Measurements from ENCODE around the gene TAP2. TPM values are rescaled to one million over a fixed set of nuclear protein-coding genes. Genes with fewer than 3 reads are reported as not detected.

Gene TAP2
- total and polyA plus RNA-seq, 2 of the 13 experiments (the other 11 are each of a cell fraction or from before 2014, with no cell fraction given) = 10.3 to 17.6 TPM

DNA sequence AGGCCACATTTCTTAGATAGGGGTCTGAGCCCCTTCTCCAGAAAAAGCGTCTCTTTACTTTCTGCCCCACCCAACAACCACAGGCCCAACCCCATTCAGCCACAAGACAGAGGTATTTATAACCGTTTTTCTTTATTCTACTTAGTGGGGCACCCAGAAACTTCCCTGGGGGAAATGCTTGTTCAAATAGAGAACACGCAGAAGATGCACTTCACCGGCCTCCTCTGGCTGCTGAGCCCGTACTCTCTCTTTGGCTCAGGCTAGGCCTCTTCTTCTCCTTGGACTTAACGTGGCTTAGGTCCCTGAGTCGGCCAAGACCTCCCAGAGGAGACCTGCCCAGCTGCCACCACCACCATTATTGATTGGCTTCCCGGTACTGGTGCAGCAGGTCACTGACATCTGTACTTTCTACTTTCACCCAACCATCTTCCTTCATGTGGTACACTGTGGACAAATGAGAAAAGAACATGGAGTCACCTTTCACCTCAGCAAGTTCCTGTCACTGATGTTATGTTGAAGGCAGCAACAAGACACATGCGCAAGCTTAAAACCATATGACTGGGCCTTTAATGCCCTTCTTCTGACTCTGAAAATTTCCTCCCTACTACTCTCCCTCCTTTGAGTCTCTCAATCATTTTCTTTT, 2.2 kb upstream of the TAP2 start (continued):
- TF ChIP-seq, protein P1, sequence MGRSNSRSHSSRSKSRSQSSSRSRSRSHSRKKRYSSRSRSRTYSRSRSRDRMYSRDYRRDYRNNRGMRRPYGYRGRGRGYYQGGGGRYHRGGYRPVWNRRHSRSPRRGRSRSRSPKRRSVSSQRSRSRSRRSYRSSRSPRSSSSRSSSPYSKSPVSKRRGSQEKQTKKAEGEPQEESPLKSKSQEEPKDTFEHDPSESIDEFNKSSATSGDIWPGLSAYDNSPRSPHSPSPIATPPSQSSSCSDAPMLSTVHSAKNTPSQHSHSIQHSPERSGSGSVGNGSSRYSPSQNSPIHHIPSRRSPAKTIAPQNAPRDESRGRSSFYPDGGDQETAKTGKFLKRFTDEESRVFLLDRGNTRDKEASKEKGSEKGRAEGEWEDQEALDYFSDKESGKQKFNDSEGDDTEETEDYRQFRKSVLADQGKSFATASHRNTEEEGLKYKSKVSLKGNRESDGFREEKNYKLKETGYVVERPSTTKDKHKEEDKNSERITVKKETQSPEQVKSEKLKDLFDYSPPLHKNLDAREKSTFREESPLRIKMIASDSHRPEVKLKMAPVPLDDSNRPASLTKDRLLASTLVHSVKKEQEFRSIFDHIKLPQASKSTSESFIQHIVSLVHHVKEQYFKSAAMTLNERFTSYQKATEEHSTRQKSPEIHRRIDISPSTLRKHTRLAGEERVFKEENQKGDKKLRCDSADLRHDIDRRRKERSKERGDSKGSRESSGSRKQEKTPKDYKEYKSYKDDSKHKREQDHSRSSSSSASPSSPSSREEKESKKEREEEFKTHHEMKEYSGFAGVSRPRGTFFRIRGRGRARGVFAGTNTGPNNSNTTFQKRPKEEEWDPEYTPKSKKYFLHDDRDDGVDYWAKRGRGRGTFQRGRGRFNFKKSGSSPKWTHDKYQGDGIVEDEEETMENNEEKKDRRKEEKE (IDR thresholded peaks at IDR 0.05) = no peak
- TF ChIP-seq RFXANK (CRISPR knock-in tag; IDR thresholded peaks at IDR 0.05) = no peak

DNA sequence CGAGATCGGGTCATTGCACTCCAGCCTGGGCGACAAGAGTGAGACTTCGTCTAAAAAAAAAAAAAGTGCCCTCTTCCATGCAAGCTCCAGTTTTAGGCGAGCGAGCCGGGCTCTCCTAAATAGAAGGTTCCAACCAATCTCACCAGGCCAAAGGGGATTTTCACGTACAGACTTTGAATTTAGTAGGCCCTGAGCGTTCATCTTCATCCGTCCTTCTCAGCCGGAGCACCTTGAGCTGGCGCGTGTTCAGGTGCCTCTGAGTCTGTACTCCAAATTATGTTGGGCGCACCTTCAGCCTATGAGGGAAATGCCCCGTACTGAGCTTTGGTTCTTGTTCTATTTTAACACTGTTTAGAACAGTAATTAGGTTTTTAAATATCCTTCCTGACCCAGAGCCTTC, 817 bp upstream of the TAP2 start:
- intact Hi-C loops (cut with micrococcal nuclease; ENCODE audit: unreplicated experiment) = no loop called here
- FAIRE-seq (no peak), DNase-seq (ENCODE audit: low spot score) (no peak), ATAC-seq (no peak)
- Histone ChIP-seq H3K27me3 (ENCODE audit: control insufficient read depth in 1 of 2, insufficient read depth in 2 of 2, low read length in 2 of 2) (no peaks in the 10 kb centered on the region; a peak in 1 of 5 replicates), H3K79me2 (ENCODE audit: insufficient read depth, low read length) (peaks cover 4% of the 10 kb centered on the region), H2AFZ (ENCODE audit: low read length) (no peak overlapping the region), H3K9ac (ENCODE audit: insufficient read depth, low read depth, low read length) (no peak overlapping the region), H3K36me3 (replicated peaks in 1 of 2; ENCODE audit: control insufficient read depth in 1 of 2, insufficient read depth in 2 of 2, low read length in 2 of 2) (peaks cover 2 to 7% of the 10 kb centered on the region in 2 experiments; a peak in 2 of 5 replicates), H3K27ac (ENCODE audit: extremely low read length, insufficient read depth, low read length) (no peak overlapping the region), H3K9me3 (ENCODE audit: low read length) (no peaks in the 10 kb centered on the region), H4K20me1 (ENCODE audit: insufficient read depth, low read length) (no peaks in the 10 kb centered on the region), H3K4me3 (replicated peaks in 1 of 3; ENCODE audit: insufficient read depth in 1 of 3, low read depth in 2 of 3, low read length in 3 of 3) (no peak overlapping the region), H3K4me2 (ENCODE audit: low read depth, low read length) (no peak overlapping the region), H3K4me1 (ENCODE audit: insufficient read depth, low read length) (peaks cover 26% of the 10 kb centered on the region)
- CTCF ChIA-PET (ENCODE audit: low intra/inter-chr PET ratio, low total read pairs) = interaction anchor here (2.9 to 3.1 kb wide), 2 partner anchors 15 to 29 kb away, joined by 39 to 65 read pairs; partner anchors contain the start of genes PSMB9 and TAP1
- WGBS (ENCODE audit: low lambda C conversion rate) = 85% methylated on average over 15 of the region's 15 CpGs
- TF ChIP-seq ZNF256 (CRISPR knock-in tag; conservative IDR thresholded peaks at IDR 0.05) (no peak), RFX5 (IDR thresholded peaks at IDR 0.05; ENCODE audit: low read depth, low read length) (no peak), XBP1 (CRISPR knock-in tag; IDR thresholded peaks at IDR 0.05) (no peak), ZNF451 (CRISPR knock-in tag; IDR thresholded peaks at IDR 0.05) (no peak), MAFF (IDR thresholded peaks at IDR 0.05; ENCODE audit: low read depth, low read length) (no peak)
- in situ Hi-C loops (cut with HindIII; ENCODE audit: extremely low pct_ligation_motif_present, low pct_unique_long_range_greater_than_20kb) = no loop called here
- POLR2A ChIA-PET = interaction anchor here (1.1 to 2.5 kb wide), 3 partner anchors 15 to 433 kb away, joined by 4 to 56 read pairs (median 56); partner anchors contain the start of genes PSMB9, RPS18, TAP1 and VPS52
- BruUV-seq (replicated peaks) = no TSS peak
